ENCODE measurements around the gene ZNF576. TPM values are rescaled to one million over a fixed set of nuclear protein-coding genes. Genes with fewer than 3 reads are reported as not detected.

Gene ZNF576
- total RNA-seq, 1 donor from 2014 or later = 9.5 TPM

DNA sequence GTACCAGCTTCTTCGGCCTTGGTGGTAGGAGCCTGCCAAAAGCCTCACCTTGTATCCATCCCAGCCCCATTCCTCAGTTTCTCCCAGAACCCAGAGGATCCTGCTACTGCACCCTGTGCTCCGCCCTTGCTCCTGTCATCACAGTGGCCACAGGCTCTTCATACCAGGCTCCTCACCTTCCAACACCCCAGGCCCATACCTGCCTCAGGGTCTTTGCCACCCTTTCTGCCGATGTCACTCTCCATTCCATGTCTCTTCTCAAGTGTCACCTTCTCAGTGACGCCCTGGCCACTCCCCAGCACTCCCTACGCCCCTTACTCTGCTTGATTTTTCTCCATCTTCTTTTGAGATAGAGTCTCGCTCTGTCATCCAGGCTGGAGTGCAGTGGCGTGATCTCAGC is 13.5 kb downstream of the ZNF576 start:
- TF ChIP-seq, protein P1, sequence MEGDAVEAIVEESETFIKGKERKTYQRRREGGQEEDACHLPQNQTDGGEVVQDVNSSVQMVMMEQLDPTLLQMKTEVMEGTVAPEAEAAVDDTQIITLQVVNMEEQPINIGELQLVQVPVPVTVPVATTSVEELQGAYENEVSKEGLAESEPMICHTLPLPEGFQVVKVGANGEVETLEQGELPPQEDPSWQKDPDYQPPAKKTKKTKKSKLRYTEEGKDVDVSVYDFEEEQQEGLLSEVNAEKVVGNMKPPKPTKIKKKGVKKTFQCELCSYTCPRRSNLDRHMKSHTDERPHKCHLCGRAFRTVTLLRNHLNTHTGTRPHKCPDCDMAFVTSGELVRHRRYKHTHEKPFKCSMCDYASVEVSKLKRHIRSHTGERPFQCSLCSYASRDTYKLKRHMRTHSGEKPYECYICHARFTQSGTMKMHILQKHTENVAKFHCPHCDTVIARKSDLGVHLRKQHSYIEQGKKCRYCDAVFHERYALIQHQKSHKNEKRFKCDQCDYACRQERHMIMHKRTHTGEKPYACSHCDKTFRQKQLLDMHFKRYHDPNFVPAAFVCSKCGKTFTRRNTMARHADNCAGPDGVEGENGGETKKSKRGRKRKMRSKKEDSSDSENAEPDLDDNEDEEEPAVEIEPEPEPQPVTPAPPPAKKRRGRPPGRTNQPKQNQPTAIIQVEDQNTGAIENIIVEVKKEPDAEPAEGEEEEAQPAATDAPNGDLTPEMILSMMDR (IDR thresholded peaks at IDR 0.05; ENCODE audit: insufficient read depth, low read length, severe bottlenecking) = no peak
- no peak overlapping the region for H3K4me3 ChIP-seq (ENCODE audit: low read depth, low read length)
- H3K36me3 ChIP-seq (ENCODE audit: control insufficient read depth, insufficient read depth, low read length) = peaks cover 1% of the 10 kb centered on the region
- no peaks in the 10 kb centered on the region for H3K27me3 ChIP-seq (ENCODE audit: control insufficient read depth, insufficient read depth, low read length)
- FAIRE-seq = no peak
- no peak for DNase-seq (ENCODE audit: low read depth)

DNA sequence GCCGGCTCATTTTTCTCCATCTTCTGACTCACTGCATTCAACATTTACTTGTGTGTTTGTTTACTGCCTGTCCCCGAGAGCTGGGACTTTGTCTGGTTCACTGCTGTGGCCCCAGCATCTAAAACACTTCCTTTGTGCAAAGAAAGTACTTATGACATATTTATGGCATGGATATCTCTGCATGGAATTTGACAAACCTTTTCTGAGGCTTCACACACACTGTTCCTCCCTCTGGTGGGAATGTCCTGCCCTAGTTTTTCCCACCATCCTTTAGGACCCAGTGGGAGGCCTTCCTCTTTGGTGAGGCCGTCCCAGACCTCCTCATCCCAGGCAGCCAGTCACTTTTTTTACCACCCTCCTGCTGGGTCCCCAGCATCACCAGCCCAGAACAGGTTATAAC is 14.1 kb downstream of the ZNF576 start:
- TF ChIP-seq, protein P1 (IDR thresholded peaks at IDR 0.05; ENCODE audit: insufficient read depth, low read length, severe bottlenecking) = no peak
- Histone ChIP-seq H3K27me3 (ENCODE audit: control insufficient read depth, insufficient read depth, low read length) (no peaks in the 10 kb centered on the region), H3K36me3 (ENCODE audit: control insufficient read depth, insufficient read depth, low read length) (peaks cover 1% of the 10 kb centered on the region), H3K4me3 (ENCODE audit: low read depth, low read length) (no peak overlapping the region)
- FAIRE-seq = no peak
- DNase-seq (ENCODE audit: low read depth) = no peak

DNA sequence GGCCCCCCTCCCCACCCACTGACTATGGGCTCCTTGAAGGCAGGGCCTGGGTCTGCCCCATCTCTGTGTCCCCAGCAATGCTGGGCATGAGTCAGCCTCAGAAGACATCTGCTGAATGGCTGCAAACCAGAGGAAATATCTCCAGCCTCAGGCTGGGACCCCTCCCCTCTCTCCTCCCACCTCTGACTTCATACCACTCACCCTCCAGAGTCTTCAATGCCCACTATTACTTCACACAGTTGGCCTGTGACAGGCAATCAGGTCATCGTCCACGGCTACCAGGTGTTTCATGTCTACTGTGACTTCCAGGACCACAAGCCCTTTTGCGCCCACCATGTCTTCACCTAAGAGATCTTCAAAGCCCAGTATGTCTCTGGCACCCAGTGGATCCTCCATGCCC is 15.4 kb downstream of the ZNF576 start, which contains the start of gene SRRM5:
TSS of gene SRRM5 (plus strand) at position 301 of the 400 bp plus-strand sequence. CDS start at position 335, 34 bp downstream.
- Histone ChIP-seq H3K4me3 (ENCODE audit: low read depth, low read length) (no peak within 1 kb of the TSS), H3K36me3 (ENCODE audit: control insufficient read depth, insufficient read depth, low read length) (peaks cover 1% of the 10 kb centered on the region), H3K27me3 (ENCODE audit: control insufficient read depth, insufficient read depth, low read length) (no peaks in the 10 kb centered on the region)
- DNase-seq (ENCODE audit: low read depth) (no peak), FAIRE-seq (no peak)
- TF ChIP-seq, protein P1 (IDR thresholded peaks at IDR 0.05; ENCODE audit: insufficient read depth, low read length, severe bottlenecking) = no peak

DNA sequence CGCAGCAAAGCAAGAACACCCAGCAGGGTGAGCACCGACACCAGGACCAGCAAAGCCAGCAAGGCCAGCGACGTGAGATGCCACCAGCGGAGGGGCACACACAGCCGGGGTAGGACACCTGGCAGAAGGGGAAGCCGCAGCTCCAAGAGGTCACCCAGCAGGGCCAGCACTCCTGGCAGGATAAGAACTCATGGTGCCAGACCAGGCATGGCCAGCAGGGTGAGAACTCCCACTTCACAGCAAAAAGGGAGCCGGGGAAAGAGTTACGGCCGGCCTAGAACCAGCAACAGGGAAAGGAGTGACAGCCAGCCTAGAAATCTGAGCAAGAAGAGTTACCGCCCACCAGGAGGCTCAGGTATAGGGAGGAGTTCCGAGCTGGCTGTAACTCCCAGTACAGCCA is 16.0 kb downstream of the ZNF576 start:
- Histone ChIP-seq H3K36me3 (ENCODE audit: control insufficient read depth, insufficient read depth, low read length) (peaks cover 1% of the 10 kb centered on the region), H3K4me3 (ENCODE audit: low read depth, low read length) (no peak overlapping the region), H3K27me3 (ENCODE audit: control insufficient read depth, insufficient read depth, low read length) (no peaks in the 10 kb centered on the region)
- TF ChIP-seq, protein P1 (IDR thresholded peaks at IDR 0.05; ENCODE audit: insufficient read depth, low read length, severe bottlenecking) = no peak
- DNase-seq (ENCODE audit: low read depth) = no peak
- FAIRE-seq = no peak

DNA sequence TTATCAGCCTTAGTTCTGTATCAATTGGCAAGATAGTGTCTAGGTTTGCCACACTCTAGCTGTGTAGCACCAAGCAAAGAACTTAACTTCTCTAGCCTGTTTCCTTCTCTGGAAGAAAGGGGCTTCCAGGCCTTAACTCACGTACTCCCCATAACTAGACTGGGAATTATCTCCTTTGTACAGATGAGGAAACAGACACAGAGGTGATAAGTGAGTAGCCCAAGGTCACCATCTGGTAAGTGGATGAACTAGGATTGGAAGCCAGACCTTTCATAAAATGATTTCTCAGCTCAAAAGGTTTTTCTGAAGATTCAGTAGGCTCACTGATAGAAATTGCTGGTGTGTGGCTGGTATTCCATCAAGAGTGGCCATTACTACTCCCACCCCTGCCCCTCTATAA is 19.9 kb downstream of the ZNF576 start:
- FAIRE-seq (no peak), DNase-seq (ENCODE audit: low read depth) (no peak)
- Histone ChIP-seq H3K4me3 (ENCODE audit: low read depth, low read length) (no peak overlapping the region), H3K36me3 (ENCODE audit: control insufficient read depth, insufficient read depth, low read length) (peaks cover 1% of the 10 kb centered on the region), H3K27me3 (ENCODE audit: control insufficient read depth, insufficient read depth, low read length) (no peaks in the 10 kb centered on the region)
- TF ChIP-seq, protein P1 (IDR thresholded peaks at IDR 0.05; ENCODE audit: insufficient read depth, low read length, severe bottlenecking) = no peak

DNA sequence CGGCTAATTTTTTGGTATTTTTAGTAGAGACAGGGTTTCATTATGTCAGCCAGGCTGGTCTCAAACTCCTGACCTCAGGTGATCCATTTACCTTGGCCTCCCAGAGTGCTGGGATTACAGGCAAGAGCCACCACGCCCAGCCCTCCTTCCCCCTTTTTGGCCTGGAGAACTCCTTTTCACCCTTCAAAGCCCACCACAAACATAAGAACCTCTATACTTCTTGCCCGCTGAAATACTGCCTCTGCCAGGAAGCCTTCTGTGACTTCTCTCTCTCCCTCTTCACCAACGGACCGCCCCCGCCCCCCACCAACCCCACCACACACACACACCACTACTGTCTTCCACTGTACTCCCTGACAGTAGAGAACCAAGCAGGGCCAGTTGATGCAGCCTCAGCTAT is 20.6 kb downstream of the ZNF576 start:
- H3K4me3 ChIP-seq (ENCODE audit: low read depth, low read length) = no peak overlapping the region
- H3K27me3 ChIP-seq (ENCODE audit: control insufficient read depth, insufficient read depth, low read length) = no peaks in the 10 kb centered on the region
- no peak for FAIRE-seq
- TF ChIP-seq, protein P1 (IDR thresholded peaks at IDR 0.05; ENCODE audit: insufficient read depth, low read length, severe bottlenecking) = no peak
- no peak for DNase-seq (ENCODE audit: low read depth)
- H3K36me3 ChIP-seq (ENCODE audit: control insufficient read depth, insufficient read depth, low read length) = no peaks in the 10 kb centered on the region
